HG03025 (cell line): ENCODE results near the gene SERPINB2.
A peak's percentile ranks its signal among the peaks of the same experiment; 100 is the strongest.
"Not testable (repeated sequence)": the region's sequence is repeated elsewhere in the genome, so short reads cannot be mapped to it uniquely, and the experiment has no call there.

ENCODE experiments used
- ATAC-seq: cut with Tn5 transposase; IDR thresholded peaks from one replicate; pipeline ENCODE4 v1.9.1; 2021; ENCODE audit warnings: mild to moderate bottlenecking, moderate library complexity; ENCODE audit not compliant: unreplicated experiment, low FRiP score

Gene SERPINB2

DNA sequence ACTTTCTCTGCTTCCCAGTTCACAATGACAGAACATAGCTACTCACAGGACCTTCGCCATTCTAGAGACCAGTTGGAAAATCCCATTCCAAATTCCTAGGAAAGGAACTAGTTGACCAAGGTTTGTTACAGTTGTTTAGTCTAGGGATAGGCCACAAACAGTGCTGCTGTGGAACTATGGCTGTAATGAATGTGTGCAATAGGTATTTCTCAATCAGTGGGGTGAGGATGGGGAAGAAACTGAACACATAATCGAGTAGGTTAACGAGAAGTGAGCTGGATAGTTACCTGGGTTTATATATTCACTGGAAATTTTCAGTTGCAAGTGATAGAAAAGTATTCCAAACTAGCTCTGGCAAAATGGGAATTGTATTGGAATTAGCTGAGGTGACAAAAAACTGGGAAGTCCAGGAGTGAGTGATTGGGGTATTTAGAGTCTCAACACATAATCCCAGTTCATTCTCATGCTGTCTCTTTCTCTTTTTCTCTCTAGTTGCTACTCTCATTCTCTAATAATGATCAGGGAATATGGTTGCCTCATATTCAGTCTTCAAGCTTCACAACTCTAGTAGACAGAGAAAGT, 43.4 kb downstream of the SERPINB2 start:
- ATAC-seq, result no peak

DNA sequence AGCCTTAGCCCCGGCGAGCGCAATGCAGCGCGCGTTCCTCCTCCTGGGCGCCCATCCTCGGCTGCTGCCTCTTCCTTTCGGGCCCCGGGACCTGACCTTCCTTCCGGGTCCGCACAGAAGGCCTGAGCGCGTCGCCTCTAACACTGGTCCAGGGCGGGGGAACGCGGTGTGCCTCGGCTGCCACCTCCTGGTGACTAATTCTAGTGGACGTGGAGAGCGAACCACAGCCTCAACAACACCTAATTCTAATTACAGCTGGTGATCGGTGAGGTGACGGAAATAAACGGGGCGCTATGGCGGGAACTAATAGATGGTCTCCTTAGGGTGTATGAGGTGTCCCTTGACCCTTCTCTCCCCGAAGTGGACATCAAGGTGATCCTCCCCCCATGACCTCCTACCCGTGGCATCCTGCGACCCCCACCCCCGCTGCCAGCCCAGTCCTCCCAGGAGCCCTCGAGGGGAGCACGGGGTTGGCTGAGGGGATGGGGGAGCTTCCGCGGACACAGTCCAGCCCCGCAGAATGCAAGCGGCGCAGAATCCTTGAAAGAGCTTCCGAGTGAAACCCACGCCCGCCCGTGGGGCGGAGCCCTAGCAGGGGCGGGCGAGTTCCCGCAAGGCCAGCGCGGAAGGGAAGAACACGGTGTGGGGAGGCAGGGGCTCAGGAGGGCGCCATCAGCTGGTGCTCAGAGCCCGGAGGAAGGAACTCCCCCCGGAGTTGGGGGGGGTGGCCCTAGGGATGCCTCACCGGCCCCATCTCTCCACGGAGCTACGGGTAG, 48.8 kb downstream of the SERPINB2 start:
- peak; percentile 99 for ATAC-seq

DNA sequence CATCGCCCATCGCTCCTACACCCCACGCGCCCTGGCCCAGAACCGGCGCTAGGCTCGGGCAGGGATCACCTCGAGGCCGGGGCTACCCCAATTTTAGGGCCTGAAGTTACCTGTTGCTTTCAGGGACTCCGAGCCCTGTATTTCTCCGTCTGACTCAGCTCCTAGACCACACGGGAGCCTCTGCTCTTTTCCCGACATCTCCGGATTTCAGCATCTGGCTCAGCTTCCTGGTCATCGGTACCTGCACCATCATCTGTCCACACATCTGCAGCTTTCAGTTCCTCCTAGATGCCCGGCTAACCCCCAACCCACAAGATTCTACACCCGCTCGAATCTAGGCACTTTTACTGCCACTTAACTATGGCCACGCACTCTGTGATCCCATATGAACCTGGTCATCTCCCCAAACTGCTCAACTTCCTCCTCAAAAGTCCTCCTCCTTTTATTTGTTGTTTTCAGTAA, 49.5 kb downstream of the SERPINB2 start:
- peak; percentile 31 for ATAC-seq

- no peak for ATAC-seq
Measured at GRCh38 chr18:63940008-63940407, 52.5 kb downstream of the SERPINB2 start.

DNA sequence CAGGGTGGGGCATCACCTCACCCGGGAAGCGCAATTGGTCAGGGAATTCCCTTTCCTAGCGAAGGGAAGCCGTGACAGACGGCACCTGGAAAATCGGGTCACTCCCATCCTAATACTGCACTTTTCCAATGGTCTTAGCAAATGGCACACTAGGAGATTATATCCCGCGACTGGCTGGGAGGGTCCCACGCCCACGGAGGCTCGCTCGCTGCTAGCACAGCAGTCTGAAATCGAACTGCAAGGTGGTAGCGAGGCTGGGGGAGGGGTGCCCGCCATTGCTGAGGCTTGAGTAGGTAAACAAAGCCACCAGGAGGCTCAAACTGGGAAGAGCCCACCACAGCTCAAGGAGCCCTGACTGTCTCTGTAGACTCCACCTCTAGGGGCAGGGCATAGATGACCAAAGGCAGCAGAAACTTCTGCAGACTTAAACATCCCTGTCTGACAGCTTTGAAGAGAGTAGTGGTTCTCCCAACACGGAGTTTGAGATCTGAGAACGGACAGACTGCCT, 53.1 kb downstream of the SERPINB2 start:
- ATAC-seq, result not testable (repeated sequence)

GRCh38 chr18:63947051-63947790, 59.7 kb downstream of the SERPINB2 start:
- ATAC-seq, result no peak

DNA sequence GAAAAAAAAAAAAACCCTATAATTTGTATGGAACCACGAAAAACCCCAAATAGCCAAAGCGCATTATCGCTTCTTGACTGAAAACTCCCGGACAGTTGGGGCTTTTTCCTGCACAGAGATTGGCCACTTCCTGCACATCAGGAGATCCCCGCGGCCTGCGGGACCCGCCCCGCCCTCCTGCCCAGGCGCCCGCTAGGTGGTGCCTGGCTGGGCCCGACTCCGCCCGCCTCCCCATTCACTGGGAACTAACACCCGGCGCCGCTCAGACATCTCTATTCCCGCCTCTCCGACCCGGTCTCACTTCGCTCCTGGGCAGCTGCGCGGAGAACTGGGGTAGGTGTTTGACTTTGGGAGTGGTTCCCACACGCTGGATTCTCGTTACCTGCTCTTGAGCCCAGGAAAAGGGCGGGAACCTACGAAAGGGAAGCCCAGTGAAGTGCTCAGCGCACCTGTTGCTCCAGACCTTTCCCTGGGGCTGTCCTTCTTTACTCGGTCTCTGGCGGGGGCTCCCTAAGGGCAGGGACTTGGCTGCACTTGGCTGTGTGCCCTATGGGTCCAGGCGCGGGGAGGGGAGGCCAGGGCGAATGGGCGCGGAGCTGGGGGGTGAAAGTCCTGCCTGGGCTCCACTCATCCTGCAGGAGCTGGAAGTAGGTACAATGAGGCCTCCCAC, 61.7 kb downstream of the SERPINB2 start, which contains the start of gene HMSD:
Gene HMSD, plus strand, starts transcription at position 234 of the 670 bp plus-strand sequence. CDS start 4,155 bp downstream, outside the sequence.
- ATAC-seq, result peak; percentile 86

DNA sequence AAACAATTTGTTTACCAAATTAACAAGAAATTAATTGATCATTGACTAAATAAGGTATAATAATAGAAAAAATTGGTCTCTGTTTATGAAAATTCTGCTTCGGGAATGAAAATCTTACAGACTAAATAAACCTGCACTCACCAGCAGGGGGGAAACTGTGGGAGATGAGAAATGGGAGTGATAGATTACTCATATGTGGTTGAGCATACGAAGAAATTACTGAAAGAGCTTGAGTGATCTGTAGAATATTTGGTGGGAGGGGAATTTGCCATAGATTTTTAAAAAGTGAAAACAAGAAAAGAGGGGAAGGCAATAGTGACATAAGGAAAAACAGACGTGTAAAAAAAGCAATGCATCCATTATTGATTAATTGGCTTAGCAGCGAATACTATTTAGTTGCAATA, 63.8 kb downstream of the SERPINB2 start:
- no peak for ATAC-seq
